NCI-H2081 treated with DMSO at 0.1 percent for 48 hours (cell line): ENCODE measurements around the gene HMX1.

Source experiments
- DNase-seq: peaks from one replicate; lab custom pipeline; 2025; lab: John Stamatoyannopoulos, UW

HMX1 gene

DNA sequence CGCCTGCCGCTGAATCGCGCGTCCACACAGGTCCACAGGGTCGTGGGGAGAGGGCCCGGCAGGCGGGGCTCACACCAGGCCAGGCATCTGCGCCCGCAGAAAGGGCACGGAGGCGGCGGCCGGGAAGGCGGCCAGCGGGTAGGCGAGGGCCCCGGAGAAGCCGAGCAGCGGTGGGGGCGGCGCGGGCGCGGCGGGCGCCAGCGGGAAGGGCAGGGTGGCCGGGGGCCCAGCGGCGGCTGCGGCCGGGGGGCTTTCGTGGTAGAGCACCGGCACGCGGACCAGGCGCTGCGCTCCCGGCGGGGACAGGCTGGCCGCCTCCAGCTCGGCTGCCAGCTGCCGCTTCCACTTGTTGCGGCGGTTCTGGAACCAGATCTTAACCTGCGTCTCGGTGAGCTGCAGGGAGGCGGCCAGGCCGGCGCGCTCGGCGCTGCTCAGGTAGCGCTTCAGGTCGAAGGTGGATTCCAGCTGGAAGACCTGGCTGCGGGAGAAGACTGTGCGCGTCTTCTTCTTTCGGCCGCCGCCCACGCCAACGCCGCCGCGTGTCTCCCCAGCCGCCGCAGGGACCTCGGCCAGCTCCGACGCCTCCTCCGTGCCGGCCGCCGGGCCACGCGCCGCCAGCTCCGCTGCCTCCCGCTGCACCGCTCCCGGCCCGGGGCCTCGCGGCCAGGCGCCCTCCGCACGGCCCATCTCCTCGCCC is 3.9 kb downstream of the HMX1 start:
- DNase-seq, result no peak

DNA sequence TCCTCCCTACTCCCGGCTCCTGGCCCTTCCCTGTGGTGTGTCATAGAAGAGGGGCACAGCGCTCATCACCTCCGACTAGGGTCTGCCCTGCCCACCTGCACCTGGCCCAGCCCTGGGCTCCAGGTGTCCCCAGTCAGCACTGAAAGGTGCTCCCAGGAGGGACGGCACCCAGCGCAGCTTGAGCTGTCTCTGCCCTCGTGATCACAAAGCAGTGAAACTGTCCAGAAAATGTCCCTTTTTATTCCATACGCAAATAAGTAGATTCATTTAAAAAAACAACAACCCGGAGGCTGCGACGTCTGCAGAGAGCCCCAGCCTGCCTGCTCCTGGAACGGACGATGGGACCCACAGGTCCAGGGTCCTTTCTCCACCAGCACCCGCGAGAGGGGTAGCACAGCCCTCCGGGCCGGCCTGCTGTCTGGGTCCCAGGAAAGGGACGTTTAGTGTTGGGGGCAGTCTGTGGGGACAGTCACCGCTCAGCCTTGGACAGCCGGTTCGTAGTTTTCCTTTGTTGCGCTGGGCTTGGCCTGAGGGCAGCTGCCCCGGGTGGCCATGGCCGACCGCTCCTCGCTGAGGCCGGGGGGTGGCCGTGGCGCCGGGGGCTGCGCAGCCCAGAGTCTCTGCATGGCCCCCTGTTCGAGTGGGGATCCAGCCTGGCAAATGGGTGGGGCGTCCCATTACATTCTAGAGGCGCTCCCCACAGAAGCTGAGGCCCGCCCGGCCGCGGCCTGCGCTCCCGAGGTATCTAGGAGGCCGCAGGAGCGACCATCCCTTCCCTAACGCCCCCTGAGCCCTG is 4.6 kb downstream of the HMX1 start:
- no peak for DNase-seq

DNA sequence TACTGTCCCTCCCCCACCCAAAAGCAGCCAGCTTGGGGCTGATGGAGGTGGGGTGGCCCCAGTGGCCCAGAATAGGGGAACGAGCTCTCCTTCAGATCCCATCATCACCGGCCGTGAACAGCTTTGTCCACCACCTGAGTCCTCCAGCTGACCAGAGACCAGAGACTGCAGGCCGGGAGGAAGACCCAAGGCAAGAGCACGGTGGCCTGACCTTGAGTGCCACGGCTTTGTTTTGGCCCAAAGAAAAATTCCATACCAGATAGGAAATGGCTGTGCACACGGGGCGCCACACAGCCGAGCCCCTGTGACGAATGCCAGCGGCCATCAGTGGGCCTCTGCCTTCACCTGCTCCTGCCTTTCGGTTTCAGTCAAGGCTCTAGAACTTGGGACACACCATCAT is 5.2 kb downstream of the HMX1 start:
- no peak for DNase-seq

GRCh38 chr4:8865681-8866310 is 5.8 kb downstream of the HMX1 start:
- no peak for DNase-seq

GRCh38 chr4:8864912-8865680 is 6.5 kb downstream of the HMX1 start:
- DNase-seq, result no peak

GRCh38 chr4:8863686-8864682 is 7.7 kb downstream of the HMX1 start:
- DNase-seq, result no peak

DNA sequence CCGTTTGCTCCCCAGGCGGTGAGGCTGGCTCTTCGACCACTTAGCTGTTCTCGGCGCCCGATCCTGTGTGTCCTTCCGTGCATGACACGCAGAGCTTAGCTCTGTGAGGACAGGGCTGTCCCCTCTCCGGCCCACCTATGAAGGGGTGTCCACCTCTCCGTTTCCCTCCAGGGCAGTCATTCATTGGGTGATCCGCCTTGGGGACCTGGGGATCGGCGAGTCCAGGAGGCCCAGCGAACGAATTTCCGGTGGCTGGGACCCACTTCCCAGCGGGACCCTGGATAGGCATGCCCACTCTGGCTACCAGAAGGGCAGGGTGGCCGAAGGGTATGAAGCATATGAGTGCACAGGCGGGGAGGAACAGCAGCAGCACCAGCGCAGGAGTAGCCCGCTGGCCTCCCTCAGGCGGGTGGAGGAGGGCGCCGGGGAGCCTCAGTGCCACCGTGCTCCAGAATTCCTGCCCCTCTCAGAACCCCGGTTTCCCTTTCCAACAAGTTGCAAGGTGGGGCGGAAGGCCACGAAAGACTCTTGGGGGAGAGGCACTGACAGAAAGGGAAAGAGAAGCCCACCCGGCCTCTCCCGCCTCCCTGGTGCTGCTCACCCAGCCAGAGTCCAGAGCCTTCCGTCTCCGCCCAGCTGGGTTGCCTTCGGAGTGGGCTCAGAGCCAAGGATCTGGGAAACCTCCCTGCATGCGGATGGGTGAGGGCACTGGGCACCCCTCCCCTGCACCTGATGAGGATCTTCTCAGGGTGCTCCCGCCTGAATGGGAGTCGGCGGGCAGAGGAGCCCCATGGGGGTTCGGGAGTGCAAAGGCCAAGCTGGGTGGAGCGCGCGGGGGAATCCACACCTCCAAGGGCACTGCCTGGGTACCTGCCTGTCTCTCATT is 8.6 kb downstream of the HMX1 start:
- DNase-seq, result no peak

- DNase-seq, result no peak
Measured at GRCh38 chr4:8862334-8862733, 9.3 kb downstream of the HMX1 start.

- no peak for DNase-seq
Measured at GRCh38 chr4:8861576-8862295, 9.9 kb downstream of the HMX1 start.

GRCh38 chr4:8860892-8861575 is 10.6 kb downstream of the HMX1 start:
- no peak for DNase-seq

- no peak for DNase-seq
Measured at GRCh38 chr4:8860096-8860891, 11.3 kb downstream of the HMX1 start.

- DNase-seq, result no peak
Measured at GRCh38 chr4:8859550-8860095, 12.0 kb downstream of the HMX1 start.

- DNase-seq, result no peak
Measured at GRCh38 chr4:8858701-8859210, 12.9 kb downstream of the HMX1 start.

GRCh38 chr4:8857766-8858700 is 13.6 kb downstream of the HMX1 start:
- DNase-seq, result no peak

GRCh38 chr4:8856835-8857621 is 14.6 kb downstream of the HMX1 start:
- no peak for DNase-seq
